Measurements from ENCODE around the gene DPH6. TPM values are rescaled to one million over a fixed set of nuclear protein-coding genes. Genes with fewer than 3 reads are reported as not detected.

Gene DPH6
- total RNA-seq, 1 experiment from 2014 or later, result 25.7 TPM

DNA sequence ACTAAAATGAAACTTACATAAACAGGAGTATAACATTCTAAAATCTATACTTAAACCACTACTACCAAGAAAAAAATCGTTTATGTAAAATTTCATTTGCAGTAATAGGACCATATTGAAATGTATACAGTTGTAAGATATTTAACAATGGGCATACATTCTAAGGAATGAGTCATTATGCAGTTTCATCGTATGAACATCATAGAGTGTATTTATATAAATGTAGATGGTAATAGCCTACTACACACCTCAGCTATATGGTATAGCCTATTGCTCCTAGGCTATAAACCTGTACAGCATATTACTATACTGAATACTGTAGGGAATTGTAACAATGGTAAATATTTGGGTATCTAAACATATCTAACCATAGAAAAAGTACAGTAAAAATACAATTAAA lies 79.5 kb downstream of the DPH6 start:
- H3K4me3 ChIP-seq (ENCODE audit: low read depth, low read length, poor library complexity, severe bottlenecking), result no peak overlapping the region
- H3K4me1 ChIP-seq (ENCODE audit: insufficient read depth, low read length, poor library complexity, severe bottlenecking), result no peaks in the 10 kb centered on the region
- DNase-seq (ENCODE audit: low spot score), result no peak
- BruUV-seq (replicated peaks), result no TSS peak
- no peak overlapping the region for H3K27ac ChIP-seq (ENCODE audit: low read depth, low read length, poor library complexity, severe bottlenecking)
- TF ChIP-seq, protein P1, sequence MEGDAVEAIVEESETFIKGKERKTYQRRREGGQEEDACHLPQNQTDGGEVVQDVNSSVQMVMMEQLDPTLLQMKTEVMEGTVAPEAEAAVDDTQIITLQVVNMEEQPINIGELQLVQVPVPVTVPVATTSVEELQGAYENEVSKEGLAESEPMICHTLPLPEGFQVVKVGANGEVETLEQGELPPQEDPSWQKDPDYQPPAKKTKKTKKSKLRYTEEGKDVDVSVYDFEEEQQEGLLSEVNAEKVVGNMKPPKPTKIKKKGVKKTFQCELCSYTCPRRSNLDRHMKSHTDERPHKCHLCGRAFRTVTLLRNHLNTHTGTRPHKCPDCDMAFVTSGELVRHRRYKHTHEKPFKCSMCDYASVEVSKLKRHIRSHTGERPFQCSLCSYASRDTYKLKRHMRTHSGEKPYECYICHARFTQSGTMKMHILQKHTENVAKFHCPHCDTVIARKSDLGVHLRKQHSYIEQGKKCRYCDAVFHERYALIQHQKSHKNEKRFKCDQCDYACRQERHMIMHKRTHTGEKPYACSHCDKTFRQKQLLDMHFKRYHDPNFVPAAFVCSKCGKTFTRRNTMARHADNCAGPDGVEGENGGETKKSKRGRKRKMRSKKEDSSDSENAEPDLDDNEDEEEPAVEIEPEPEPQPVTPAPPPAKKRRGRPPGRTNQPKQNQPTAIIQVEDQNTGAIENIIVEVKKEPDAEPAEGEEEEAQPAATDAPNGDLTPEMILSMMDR (conservative IDR thresholded peaks at IDR 0.05; ENCODE audit: low read depth, low read length), result no peak
- TF ChIP-seq EZH2 (IDR thresholded peaks at IDR 0.05; ENCODE audit: borderline replicate concordance, low read depth, low read length, poor library complexity, severe bottlenecking), result no peak
- H3K9me3 ChIP-seq (ENCODE audit: low read depth, low read length, poor library complexity, severe bottlenecking), result no peaks in the 10 kb centered on the region
- ChIA-PET POLR2A (ENCODE audit: low non-redundant PET) (no interaction called here), CTCF (no interaction called here)
- intact Hi-C loops (cut with micrococcal nuclease; ENCODE audit: unreplicated experiment), result no loop called here
- no peaks in the 10 kb centered on the region for H3K27me3 ChIP-seq (replicated peaks; ENCODE audit: insufficient read depth, low read depth, low read length, poor library complexity)
- no peaks in the 10 kb centered on the region for H3K36me3 ChIP-seq (ENCODE audit: insufficient read depth, low read length, poor library complexity, severe bottlenecking)

DNA sequence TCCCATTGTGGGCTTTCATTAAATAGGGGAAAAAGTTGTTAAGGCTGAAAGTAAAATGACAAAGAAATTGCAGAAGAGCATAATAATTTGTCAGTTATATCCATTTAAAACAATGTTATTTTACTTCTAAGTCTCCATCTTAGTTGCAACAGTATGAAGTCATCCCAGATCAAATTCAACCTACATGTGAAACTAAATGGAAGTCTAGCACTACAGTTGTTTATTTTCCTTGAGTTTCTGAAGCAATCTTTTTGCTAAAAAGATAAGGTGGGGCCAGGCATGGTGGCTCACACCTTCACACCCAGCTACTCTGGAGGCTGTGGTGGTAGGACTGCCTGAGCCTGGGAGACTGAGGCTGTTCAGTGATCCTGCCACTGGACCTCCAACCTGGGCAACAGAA lies 80.2 kb downstream of the DPH6 start:
- no peak overlapping the region for H3K4me3 ChIP-seq (ENCODE audit: low read depth, low read length, poor library complexity, severe bottlenecking)
- H3K4me1 ChIP-seq (ENCODE audit: insufficient read depth, low read length, poor library complexity, severe bottlenecking), result no peaks in the 10 kb centered on the region
- TF ChIP-seq EZH2 (IDR thresholded peaks at IDR 0.05; ENCODE audit: borderline replicate concordance, low read depth, low read length, poor library complexity, severe bottlenecking), result no peak
- TF ChIP-seq, protein P1 (conservative IDR thresholded peaks at IDR 0.05; ENCODE audit: low read depth, low read length), result no peak
- no peaks in the 10 kb centered on the region for H3K9me3 ChIP-seq (ENCODE audit: low read depth, low read length, poor library complexity, severe bottlenecking)
- BruUV-seq (replicated peaks), result no TSS peak
- H3K27me3 ChIP-seq (replicated peaks; ENCODE audit: insufficient read depth, low read depth, low read length, poor library complexity), result no peaks in the 10 kb centered on the region
- H3K27ac ChIP-seq (ENCODE audit: low read depth, low read length, poor library complexity, severe bottlenecking), result no peak overlapping the region
- POLR2A ChIA-PET (ENCODE audit: low non-redundant PET), result no interaction called here
- no peak for DNase-seq (ENCODE audit: low spot score)
- no peaks in the 10 kb centered on the region for H3K36me3 ChIP-seq (ENCODE audit: insufficient read depth, low read length, poor library complexity, severe bottlenecking)
- CTCF ChIA-PET, result no interaction called here
- intact Hi-C loops (cut with micrococcal nuclease; ENCODE audit: unreplicated experiment), result no loop called here

DNA sequence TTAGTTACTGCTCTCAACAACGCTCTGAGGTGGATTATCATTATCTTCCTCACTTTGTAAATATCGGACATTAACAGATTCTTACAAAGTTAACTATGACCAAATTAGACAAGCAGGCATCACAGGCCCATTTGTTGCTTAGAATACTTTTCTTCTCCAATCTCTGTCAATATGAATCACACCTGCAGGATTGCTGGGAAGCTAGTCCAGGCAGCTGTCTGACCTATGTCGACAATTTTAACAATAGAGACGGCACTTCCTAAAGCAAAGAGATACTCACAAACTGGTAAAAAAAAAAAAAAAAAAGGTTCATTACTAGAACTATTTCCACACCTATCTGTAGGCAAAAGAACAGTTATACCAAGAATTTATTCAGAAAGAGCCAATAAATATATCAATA lies 85.3 kb downstream of the DPH6 start:
- TF ChIP-seq EZH2 (IDR thresholded peaks at IDR 0.05; ENCODE audit: borderline replicate concordance, low read depth, low read length, poor library complexity, severe bottlenecking), result no peak
- TF ChIP-seq, protein P1 (conservative IDR thresholded peaks at IDR 0.05; ENCODE audit: low read depth, low read length), result no peak
- BruUV-seq (replicated peaks), result no TSS peak
- intact Hi-C loops (cut with micrococcal nuclease; ENCODE audit: unreplicated experiment), result no loop called here
- ChIA-PET POLR2A (ENCODE audit: low non-redundant PET) (interaction anchor here (0.6 kb wide), 1 partner anchor 37 kb away, joined by 3 read pairs; no protein-coding TSS in a partner anchor), CTCF (no interaction called here)
- Histone ChIP-seq H3K36me3 (ENCODE audit: insufficient read depth, low read length, poor library complexity, severe bottlenecking) (no peaks in the 10 kb centered on the region), H3K9me3 (ENCODE audit: low read depth, low read length, poor library complexity, severe bottlenecking) (no peaks in the 10 kb centered on the region), H3K4me1 (ENCODE audit: insufficient read depth, low read length, poor library complexity, severe bottlenecking) (no peaks in the 10 kb centered on the region), H3K27me3 (replicated peaks; ENCODE audit: insufficient read depth, low read depth, low read length, poor library complexity) (no peaks in the 10 kb centered on the region), H3K27ac (ENCODE audit: low read depth, low read length, poor library complexity, severe bottlenecking) (no peak overlapping the region), H3K4me3 (ENCODE audit: low read depth, low read length, poor library complexity, severe bottlenecking) (no peak overlapping the region)
- no peak for DNase-seq (ENCODE audit: low spot score)

All from A673 (cell line).